T-cell (primary cell): Measurements from ENCODE around the gene ARHGEF16. TPM values are rescaled to one million over a fixed set of nuclear protein-coding genes. Genes with fewer than 3 reads are reported as not detected.
A peak's percentile ranks its signal among the peaks of the same experiment; 100 is the strongest.

Experiments used
- ATAC-seq, 4 experiments: fragments of 200-7000 bp in 3 of 4; fragments of 150-1000 bp in 1 of 4; cut with Tn5 transposase; replicated peaks in 1 of 4; 1 replicate in 3 of 4; 2 replicates in 1 of 4; pipeline ENCODE4 v1.10.0; 2021; ENCODE audit warnings: moderate library complexity in 3 of 4, mild to moderate bottlenecking in 2 of 4, moderate number of reproducible peaks in 1 of 4
- CTCF ChIA-PET, 2 donors: fragments of 300-600 bp; sonication (Branson Sonifier 250); formaldehyde crosslinking; loops; one replicate each; lab custom pipeline; 2022; ENCODE audit warnings: antibody characterized with exemption in 2 of 2; lab: Charles Lee
- POLR2A ChIA-PET, 2 donors: fragments of 300-600 bp; sonication (Branson Sonifier 250); formaldehyde crosslinking; loops; one replicate each; lab custom pipeline; 2022; ENCODE audit warnings: antibody characterized with exemption in 2 of 2; lab: Charles Lee
- DNase-seq, 35 experiments: peaks; one replicate each; pipeline versions ENCODE4 v3.0.0 to v3.0.0-alpha.2; 2013 to 2023
- H3K27ac ChIP-seq: one replicate; pipeline ENCODE4 v1.5.1; 2013; ENCODE audit warnings: low read length
- H3K27me3 ChIP-seq, 2 experiments: replicated peaks in 1 of 2; 1 replicate in 1 of 2; 2 replicates in 1 of 2; pipeline versions ENCODE4 v1.6.1 to v1.7.0; 2013; ENCODE audit warnings: low read length in 1 of 2, mixed read lengths in 1 of 2; ENCODE audit not compliant: control insufficient read depth in 2 of 2, insufficient read depth in 2 of 2; ENCODE audit errors: extremely low read depth in 1 of 2
- H3K36me3 ChIP-seq, 2 donors: 1 replicate in 1 of 2; 2 replicates in 1 of 2; pipeline versions ENCODE4 v1.6.1 to v1.7.0; 2013; ENCODE audit warnings: low read length in 1 of 2; ENCODE audit not compliant: control insufficient read depth in 2 of 2, insufficient read depth in 1 of 2; ENCODE audit errors: extremely low read depth in 1 of 2
- H3K4me1 ChIP-seq, 2 experiments: 1 replicate in 1 of 2; 2 replicates in 1 of 2; pipeline versions ENCODE4 v1.6.1 to v1.7.0; 2013; ENCODE audit warnings: low read length in 2 of 2, mixed read lengths in 1 of 2; ENCODE audit not compliant: insufficient read depth in 2 of 2, control insufficient read depth in 1 of 2; ENCODE audit errors: extremely low read depth in 1 of 2
- H3K4me3 ChIP-seq, 2 donors: 1 replicate in 1 of 2; 2 replicates in 1 of 2; pipeline versions ENCODE4 v1.5.1 to v1.7.0; 2013; ENCODE audit warnings: mild to moderate bottlenecking in 2 of 2, low read length in 1 of 2, moderate library complexity in 1 of 2; ENCODE audit not compliant: control insufficient read depth in 1 of 2; ENCODE audit errors: extremely low read depth in 1 of 2
- H3K9me3 ChIP-seq: 2 replicates; pipeline ENCODE4 v1.7.0; 2013
- H3K27ac Mint-ChIP-seq, 2 donors: one replicate each; pipeline ENCODE4 v1.8.0; 2020 to 2021; ENCODE audit warnings: mild to moderate bottlenecking in 2 of 2, mixed read lengths in 2 of 2
- H3K27me3 Mint-ChIP-seq, 2 donors: one replicate each; pipeline ENCODE4 v1.8.0; 2021 to 2022; ENCODE audit warnings: mixed read lengths in 2 of 2
- H3K36me3 Mint-ChIP-seq: one replicate; pipeline ENCODE4 v1.8.0; 2021; ENCODE audit warnings: mixed read lengths
- H3K4me1 Mint-ChIP-seq, 3 donors: one replicate each; pipeline ENCODE4 v1.8.0; 2020 to 2022; ENCODE audit warnings: mixed read lengths in 3 of 3, mild to moderate bottlenecking in 1 of 3
- H3K4me3 Mint-ChIP-seq, 3 donors: one replicate each; pipeline ENCODE4 v1.8.0; 2020 to 2022; ENCODE audit warnings: mild to moderate bottlenecking in 3 of 3, mixed read lengths in 3 of 3, moderate library complexity in 3 of 3
- H3K9me3 Mint-ChIP-seq, 3 donors: one replicate each; pipeline ENCODE4 v1.8.0; 2020 to 2022; ENCODE audit warnings: mixed read lengths in 3 of 3
- WGBS: methylation state at CpG from one replicate; pipeline ENCODE4 v1.1.5; 2013; ENCODE audit warnings: missing lambda C conversion rate; ENCODE audit not compliant: insufficient coverage; 5-methylcytosine and 5-hydroxymethylcytosine counted together
- total RNA-seq, 35 experiments: library from RNA in 6 of 35; stranded (reverse) in 6 of 35; fragments of 120-200 nt in 1 of 35; gene quantifications; one replicate each; pipeline versions ENCODE4 v1.2.1 to v1.2.4 and lab custom pipeline; 2013 to 2026

The ARHGEF16 gene
- total RNA-seq, 5 donors from 2014 or later (not counting 1 experiment from before 2014, with no cell fraction given), result 0.22 to 0.44 (median 0.29) TPM; not detected in 1

- Histone ChIP-seq H3K36me3 (no peaks in the 10 kb centered on the region), H3K4me1 (peaks cover 0 to 18% of the 10 kb centered on the region in 2 experiments), H3K4me3 (no peak overlapping the region), H3K27me3 (peaks cover 0 to 40% of the 10 kb centered on the region in 2 experiments), H3K27ac (no peak overlapping the region), H3K9me3 (no peaks in the 10 kb centered on the region)
- H3K4me1 Mint-ChIP-seq, result peaks cover 2 to 4% (median 3%) of the 10 kb centered on the region in 3 donors
- WGBS, result 44% methylated on average over 3 of the region's 5 CpGs
- CTCF ChIA-PET, result interaction anchor here (0.7 to 1.5 kb wide), 7 partner anchors 25 to 271 kb away, joined by 3 to 10 read pairs (median 3); no protein-coding TSS in a partner anchor
- no peak overlapping the region for H3K27ac Mint-ChIP-seq
- H3K27me3 Mint-ChIP-seq, result peaks cover 9 to 14% of the 10 kb centered on the region in 2 donors
- peak in 1 of 35 experiments; percentile 20 for DNase-seq
- peaks cover 0 to 4% (median 0%) of the 10 kb centered on the region in 3 donors for H3K9me3 Mint-ChIP-seq
- POLR2A ChIA-PET, result no interaction called here
- no peak overlapping the region for H3K4me3 Mint-ChIP-seq
- no peaks in the 10 kb centered on the region for H3K36me3 Mint-ChIP-seq
- ATAC-seq, result no peak
Observed at GRCh38 chr1:3452866-3453175, 1.6 kb upstream of the ARHGEF16 start.

- H3K9me3 ChIP-seq, result no peaks in the 10 kb centered on the region
- H3K4me1 Mint-ChIP-seq, result peaks cover 2 to 4% (median 3%) of the 10 kb centered on the region in 3 donors
- no peak overlapping the region for H3K27ac Mint-ChIP-seq
- H3K4me1 ChIP-seq, result peaks cover 0 to 18% of the 10 kb centered on the region in 2 experiments
- CTCF ChIA-PET, result interaction anchor here (0.7 to 1.5 kb wide), 7 partner anchors 25 to 271 kb away, joined by 3 to 10 read pairs (median 3); no protein-coding TSS in a partner anchor
- H3K36me3 Mint-ChIP-seq, result no peaks in the 10 kb centered on the region
- H3K27ac ChIP-seq, result no peak overlapping the region
- peak; percentile 59 to 81 (median 72) for ATAC-seq
- no peaks in the 10 kb centered on the region for H3K9me3 Mint-ChIP-seq
- peaks cover 9 to 14% of the 10 kb centered on the region in 2 donors for H3K27me3 Mint-ChIP-seq
- no peaks in the 10 kb centered on the region for H3K36me3 ChIP-seq
- H3K4me3 Mint-ChIP-seq, result peak overlapping the region; percentile 65 to 73 (median 72)
- H3K27me3 ChIP-seq, result peaks cover 0 to 40% of the 10 kb centered on the region in 2 experiments
- POLR2A ChIA-PET, result no interaction called here
- no peak overlapping the region for H3K4me3 ChIP-seq
- peak; percentile 24 to 82 (median 63) for DNase-seq
- 33% methylated on average over 16 of the region's 18 CpGs for WGBS
Observed at GRCh38 chr1:3453203-3453761, 1.2 kb upstream of the ARHGEF16 start.

- WGBS, result 24% methylated on average over 16 of the region's 46 CpGs
- Histone ChIP-seq H3K4me3 (peak overlapping the region in 1 of 2 donors; percentile 12), H3K36me3 (no peaks in the 10 kb centered on the region), H3K4me1 (peaks cover 0 to 18% of the 10 kb centered on the region in 2 experiments), H3K9me3 (no peaks in the 10 kb centered on the region), H3K27ac (no peak overlapping the region), H3K27me3 (peaks cover 0 to 34% of the 10 kb centered on the region in 2 experiments)
- ATAC-seq, result peak in 3 of 4 experiments; percentile 33 to 45 (median 39)
- Mint-ChIP-seq H3K27ac (no peak overlapping the region), H3K9me3 (no peaks in the 10 kb centered on the region), H3K4me1 (peaks cover 2 to 5% (median 4%) of the 10 kb centered on the region in 3 donors), H3K27me3 (peaks cover 4 to 14% of the 10 kb centered on the region in 2 donors), H3K4me3 (peak overlapping the region; percentile 55 to 70 (median 58)), H3K36me3 (no peaks in the 10 kb centered on the region)
- ChIA-PET POLR2A (no interaction called here), CTCF (no interaction called here)
- peak in 12 of 35 experiments; percentile 5 to 19 (median 14) for DNase-seq
Observed at GRCh38 chr1:3454811-3455618, 550 bp downstream of the ARHGEF16 start.

DNA sequence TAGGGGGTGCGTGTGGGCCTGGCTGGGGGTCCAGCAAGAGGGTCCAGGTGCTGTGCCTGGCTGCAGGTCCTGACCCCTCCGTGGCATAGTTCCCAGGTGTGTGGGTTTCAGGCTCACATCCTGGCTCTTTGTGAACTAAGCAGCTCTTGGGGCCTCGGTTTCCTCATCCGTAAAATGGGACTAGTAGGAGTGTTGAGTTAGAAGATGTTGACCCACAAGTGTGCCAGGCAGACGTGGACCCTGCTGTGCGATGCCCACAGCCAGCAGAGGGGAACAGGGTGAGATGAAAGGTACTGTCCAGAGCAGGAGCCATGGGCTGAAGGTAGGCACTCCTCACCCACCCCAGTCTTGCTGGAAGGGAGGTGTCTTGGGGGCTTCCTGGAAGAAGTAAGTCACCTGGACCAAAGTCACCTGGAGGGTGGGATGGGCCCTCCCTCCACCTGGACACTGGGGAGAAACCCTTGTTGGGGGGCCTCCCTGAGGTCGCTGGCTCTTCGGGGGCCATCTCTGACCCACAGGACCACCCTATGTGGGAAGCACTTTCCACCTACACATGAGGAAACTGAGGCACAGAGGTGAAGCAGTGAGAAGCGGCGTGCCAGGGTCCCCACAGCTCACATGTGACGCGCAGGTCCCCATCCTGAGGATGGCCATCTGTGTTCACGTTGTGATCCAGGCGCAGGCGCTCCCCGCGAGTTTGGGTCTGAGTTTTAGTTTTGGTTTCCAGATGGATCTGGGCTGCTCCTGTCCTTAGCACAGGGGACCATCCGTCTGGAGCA, 1.4 kb downstream of the ARHGEF16 start:
- 99% methylated on average over 7 of the region's 18 CpGs for WGBS
- Mint-ChIP-seq H3K4me3 (peak overlapping the region; percentile 55 to 70 (median 58)), H3K27me3 (peaks cover 4 to 8% of the 10 kb centered on the region in 2 donors), H3K27ac (no peak overlapping the region), H3K36me3 (no peaks in the 10 kb centered on the region), H3K4me1 (peaks cover 2 to 5% (median 4%) of the 10 kb centered on the region in 3 donors), H3K9me3 (no peaks in the 10 kb centered on the region)
- Histone ChIP-seq H3K4me3 (no peak overlapping the region), H3K36me3 (no peaks in the 10 kb centered on the region), H3K27me3 (peaks cover 0 to 33% of the 10 kb centered on the region in 2 experiments), H3K9me3 (no peaks in the 10 kb centered on the region), H3K4me1 (peaks cover 0 to 18% of the 10 kb centered on the region in 2 experiments), H3K27ac (no peak overlapping the region)
- ChIA-PET POLR2A (no interaction called here), CTCF (no interaction called here)
- no peak for DNase-seq
- no peak for ATAC-seq

DNA sequence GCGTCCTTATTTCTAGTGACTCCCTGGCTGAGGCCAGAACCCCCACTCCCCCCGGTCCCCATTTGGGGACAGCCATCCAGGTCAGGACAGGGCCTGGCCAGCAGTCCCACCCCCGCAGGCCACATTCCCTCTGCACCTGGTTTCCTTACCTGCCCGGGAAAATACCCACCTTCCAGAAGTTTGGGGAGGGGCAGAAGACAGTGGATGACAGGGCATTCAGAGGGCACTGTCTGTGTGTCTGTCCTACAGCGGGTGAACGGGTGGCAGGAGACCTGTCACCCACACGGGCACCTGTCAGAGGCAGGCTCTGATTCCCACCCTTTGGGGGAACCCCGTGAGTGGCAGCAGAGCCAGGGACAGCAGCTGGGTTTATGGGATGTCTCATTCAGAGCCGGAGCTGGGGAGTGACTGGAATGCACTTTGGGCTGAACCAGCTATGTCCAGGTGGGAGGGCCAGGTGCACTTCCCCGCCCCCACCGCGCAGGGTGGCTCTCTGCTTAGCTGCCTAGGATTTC, 2.0 kb downstream of the ARHGEF16 start:
- H3K4me1 Mint-ChIP-seq, result peaks cover 2 to 5% (median 4%) of the 10 kb centered on the region in 3 donors
- CTCF ChIA-PET, result no interaction called here
- peaks cover under 1 to 5% of the 10 kb centered on the region in 2 donors for H3K27me3 Mint-ChIP-seq
- POLR2A ChIA-PET, result no interaction called here
- WGBS, result 85% methylated on average over 8 of the region's 12 CpGs
- no peak overlapping the region for H3K27ac Mint-ChIP-seq
- no peak for ATAC-seq
- H3K9me3 ChIP-seq, result no peaks in the 10 kb centered on the region
- H3K4me3 ChIP-seq, result no peak overlapping the region
- peaks cover 0 to 28% of the 10 kb centered on the region in 2 experiments for H3K27me3 ChIP-seq
- no peaks in the 10 kb centered on the region for H3K36me3 Mint-ChIP-seq
- H3K4me1 ChIP-seq, result peaks cover 0 to 18% of the 10 kb centered on the region in 2 experiments
- H3K9me3 Mint-ChIP-seq, result no peaks in the 10 kb centered on the region
- DNase-seq, result no peak
- no peaks in the 10 kb centered on the region for H3K36me3 ChIP-seq
- no peak overlapping the region for H3K27ac ChIP-seq
- peak overlapping the region in 1 of 3 donors; percentile 13 for H3K4me3 Mint-ChIP-seq
